Gastrocnemius medialis (tissue), 4 donors: Measurements from ENCODE around the gene GPR15LG. TPM values are rescaled to one million over a fixed set of nuclear protein-coding genes. Genes with fewer than 3 reads are reported as not detected.

Experiments
- ATAC-seq, 2 donors: fragments of 150-250 bp; one replicate each; pipeline ENCODE4 v1.9.1; 2016
- DNase-seq, 2 donors: peaks; one replicate each; pipeline ENCODE4 v3.0.0-alpha.2; 2019
- H3K27ac ChIP-seq, 4 donors: fragments of 200-600 bp; sonication (generic); 1 replicate in 1 of 4; 2 replicates in 3 of 4; pipeline ENCODE4 v1.5.1; 2016 to 2018; ENCODE audit warnings: mild to moderate bottlenecking in 2 of 4, moderate library complexity in 1 of 4
- H3K27me3 ChIP-seq, 3 donors: fragments of 200-600 bp; sonication (generic) in 2 of 3; 1 replicate in 1 of 3; 2 replicates in 2 of 3; pipeline versions ENCODE4 v1.5.1 to v1.6.0; 2016 to 2019; ENCODE audit warnings: mild to moderate bottlenecking in 1 of 3, moderate library complexity in 1 of 3
- H3K36me3 ChIP-seq, 2 donors: fragments of 200-600 bp; sonication (generic) in 1 of 2; one replicate each; pipeline ENCODE4 v1.5.1; 2017 to 2018
- H3K4me1 ChIP-seq, 2 donors: fragments of 200-600 bp; sonication (generic) in 1 of 2; one replicate each; pipeline ENCODE4 v1.5.1; 2016 to 2017; ENCODE audit warnings: mild to moderate bottlenecking in 2 of 2
- H3K4me3 ChIP-seq, 4 donors: fragments of 200-600 bp; sonication (generic) in 3 of 4; 1 replicate in 1 of 4; 2 replicates in 3 of 4; pipeline ENCODE4 v1.5.1; 2016 to 2019; ENCODE audit warnings: mild to moderate bottlenecking in 2 of 4
- H3K9me3 ChIP-seq, 3 donors: fragments of 200-600 bp; sonication (generic) in 2 of 3; 1 replicate in 1 of 3; 2 replicates in 2 of 3; pipeline ENCODE4 v1.5.1; 2016 to 2019
- POLR2A ChIP-seq, 2 donors: fragments of 450-650 bp; IDR thresholded peaks; one replicate each; pipeline ENCODE4 v1.6.1; 2017; ENCODE audit warnings: antibody characterized with exemption in 2 of 2, mild to moderate bottlenecking in 2 of 2, moderate library complexity in 2 of 2
- in situ Hi-C, 4 donors: fragments of 200-750 bp; cut with MboI; loops; one replicate each; pipeline versions ENCODE4 v1.15.0 to v1.8.0; 2017; ENCODE audit warnings: low sequenced_read_pairs in 4 of 4
- intact Hi-C: fragments of 100-400 bp; cut with DNase I; formaldehyde crosslinking; loops from one replicate; pipeline ENCODE4 v1.15.1; 2023; ENCODE audit warnings: low total_unique reads
- total RNA-seq, 4 donors: library from RNA; depleted of rRNA; stranded (reverse); fragments of >200 nt; gene quantifications; one replicate each; pipeline versions ENCODE4 v1.1.0 to v1.2.3, GENCODE V29; 2016
- TF ChIP-seq, protein P1 (sequence below), 5 experiments: fragments of 450-650 bp in 3 of 5; fragments of 200-600 bp in 2 of 5; sonication (generic) in 2 of 5; IDR thresholded peaks in 4 of 5; conservative IDR thresholded peaks in 1 of 5; 1 replicate in 4 of 5; 2 replicates in 1 of 5; pipeline ENCODE4 v1.5.1; 2016 to 2019; ENCODE audit warnings: antibody characterized with exemption in 5 of 5, mild to moderate bottlenecking in 3 of 5, moderate library complexity in 3 of 5

Gene GPR15LG
- total RNA-seq, 4 donors from 2014 or later: 0.92 TPM; not detected in 3

GRCh38 chr10:84156009-84156408 lies 17.6 kb upstream of the GPR15LG start:
- Histone ChIP-seq H3K9me3 (no peaks in the 10 kb centered on the region), H3K4me1 (no peaks in the 10 kb centered on the region), H3K27me3 (no peaks in the 10 kb centered on the region), H3K27ac (no peak overlapping the region), H3K36me3 (peaks cover 0 to 42% of the 10 kb centered on the region in 2 donors), H3K4me3 (no peak overlapping the region)
- DNase-seq (no peak), ATAC-seq (no peak)
- in situ Hi-C loops (no loop called here), intact Hi-C loops (no loop called here)
- TF ChIP-seq POLR2A (IDR thresholded peaks at IDR 0.05): no peak
- TF ChIP-seq, protein P1, sequence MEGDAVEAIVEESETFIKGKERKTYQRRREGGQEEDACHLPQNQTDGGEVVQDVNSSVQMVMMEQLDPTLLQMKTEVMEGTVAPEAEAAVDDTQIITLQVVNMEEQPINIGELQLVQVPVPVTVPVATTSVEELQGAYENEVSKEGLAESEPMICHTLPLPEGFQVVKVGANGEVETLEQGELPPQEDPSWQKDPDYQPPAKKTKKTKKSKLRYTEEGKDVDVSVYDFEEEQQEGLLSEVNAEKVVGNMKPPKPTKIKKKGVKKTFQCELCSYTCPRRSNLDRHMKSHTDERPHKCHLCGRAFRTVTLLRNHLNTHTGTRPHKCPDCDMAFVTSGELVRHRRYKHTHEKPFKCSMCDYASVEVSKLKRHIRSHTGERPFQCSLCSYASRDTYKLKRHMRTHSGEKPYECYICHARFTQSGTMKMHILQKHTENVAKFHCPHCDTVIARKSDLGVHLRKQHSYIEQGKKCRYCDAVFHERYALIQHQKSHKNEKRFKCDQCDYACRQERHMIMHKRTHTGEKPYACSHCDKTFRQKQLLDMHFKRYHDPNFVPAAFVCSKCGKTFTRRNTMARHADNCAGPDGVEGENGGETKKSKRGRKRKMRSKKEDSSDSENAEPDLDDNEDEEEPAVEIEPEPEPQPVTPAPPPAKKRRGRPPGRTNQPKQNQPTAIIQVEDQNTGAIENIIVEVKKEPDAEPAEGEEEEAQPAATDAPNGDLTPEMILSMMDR (IDR thresholded peaks at IDR 0.05 in 4 of 5, conservative IDR thresholded peaks at IDR 0.05 in 1 of 5): no peak

DNA sequence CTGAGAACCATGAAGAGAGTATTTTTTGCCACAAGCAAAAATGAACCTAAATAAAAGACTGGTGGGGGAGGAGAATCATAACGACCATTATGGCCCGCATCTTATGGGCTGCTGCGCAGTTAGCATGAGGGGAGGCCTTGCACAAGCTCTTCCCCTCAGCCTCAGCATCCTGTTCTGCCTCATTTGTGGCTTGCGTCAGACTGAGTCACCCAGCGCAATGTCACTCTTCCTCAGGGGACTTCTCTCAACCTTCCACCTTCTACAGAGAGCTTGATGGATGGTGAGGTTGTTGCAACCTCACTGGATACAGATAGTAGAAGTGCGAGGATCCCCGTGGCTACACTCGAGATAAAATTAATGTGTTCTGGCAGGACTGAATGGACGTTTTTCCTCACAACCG lies 16.8 kb upstream of the GPR15LG start:
- H3K27ac ChIP-seq: no peak overlapping the region
- H3K27me3 ChIP-seq: peaks cover 0 to 4% (median 3%) of the 10 kb centered on the region in 3 donors
- H3K4me3 ChIP-seq: no peak overlapping the region
- in situ Hi-C loops: no loop called here
- no peaks in the 10 kb centered on the region for H3K9me3 ChIP-seq
- DNase-seq: no peak
- intact Hi-C loops: no loop called here
- no peak for TF ChIP-seq POLR2A (IDR thresholded peaks at IDR 0.05)
- TF ChIP-seq, protein P1 (IDR thresholded peaks at IDR 0.05 in 4 of 5, conservative IDR thresholded peaks at IDR 0.05 in 1 of 5): no peak
- ATAC-seq: peak in 1 of 2 donors; percentile 37
- peaks cover 0 to 34% of the 10 kb centered on the region in 2 donors for H3K36me3 ChIP-seq
- H3K4me1 ChIP-seq: no peaks in the 10 kb centered on the region

GRCh38 chr10:84158061-84158460 lies 15.5 kb upstream of the GPR15LG start:
- no peaks in the 10 kb centered on the region for H3K9me3 ChIP-seq
- H3K36me3 ChIP-seq: peaks cover 0 to 21% of the 10 kb centered on the region in 2 donors
- H3K4me1 ChIP-seq: no peaks in the 10 kb centered on the region
- H3K27ac ChIP-seq: no peak overlapping the region
- in situ Hi-C loops (no loop called here), intact Hi-C loops (no loop called here)
- no peak overlapping the region for H3K4me3 ChIP-seq
- DNase-seq: no peak
- peaks cover 3 to 7% (median 5%) of the 10 kb centered on the region in 3 donors for H3K27me3 ChIP-seq
- TF ChIP-seq, protein P1 (IDR thresholded peaks at IDR 0.05 in 4 of 5, conservative IDR thresholded peaks at IDR 0.05 in 1 of 5): no peak
- no peak for TF ChIP-seq POLR2A (IDR thresholded peaks at IDR 0.05)
- no peak for ATAC-seq

GRCh38 chr10:84158550-84158949 lies 15.1 kb upstream of the GPR15LG start:
- Histone ChIP-seq H3K36me3 (peaks cover 0 to 16% of the 10 kb centered on the region in 2 donors), H3K9me3 (no peaks in the 10 kb centered on the region), H3K4me1 (no peaks in the 10 kb centered on the region), H3K27me3 (peaks cover 5 to 7% (median 7%) of the 10 kb centered on the region in 3 donors), H3K27ac (no peak overlapping the region), H3K4me3 (no peak overlapping the region)
- no peak for DNase-seq
- in situ Hi-C loops (no loop called here), intact Hi-C loops (no loop called here)
- ATAC-seq: no peak
- no peak for TF ChIP-seq POLR2A (IDR thresholded peaks at IDR 0.05)
- TF ChIP-seq, protein P1 (IDR thresholded peaks at IDR 0.05 in 4 of 5, conservative IDR thresholded peaks at IDR 0.05 in 1 of 5): no peak
